ENCODE results near the gene TBC1D17.

Gene TBC1D17

DNA sequence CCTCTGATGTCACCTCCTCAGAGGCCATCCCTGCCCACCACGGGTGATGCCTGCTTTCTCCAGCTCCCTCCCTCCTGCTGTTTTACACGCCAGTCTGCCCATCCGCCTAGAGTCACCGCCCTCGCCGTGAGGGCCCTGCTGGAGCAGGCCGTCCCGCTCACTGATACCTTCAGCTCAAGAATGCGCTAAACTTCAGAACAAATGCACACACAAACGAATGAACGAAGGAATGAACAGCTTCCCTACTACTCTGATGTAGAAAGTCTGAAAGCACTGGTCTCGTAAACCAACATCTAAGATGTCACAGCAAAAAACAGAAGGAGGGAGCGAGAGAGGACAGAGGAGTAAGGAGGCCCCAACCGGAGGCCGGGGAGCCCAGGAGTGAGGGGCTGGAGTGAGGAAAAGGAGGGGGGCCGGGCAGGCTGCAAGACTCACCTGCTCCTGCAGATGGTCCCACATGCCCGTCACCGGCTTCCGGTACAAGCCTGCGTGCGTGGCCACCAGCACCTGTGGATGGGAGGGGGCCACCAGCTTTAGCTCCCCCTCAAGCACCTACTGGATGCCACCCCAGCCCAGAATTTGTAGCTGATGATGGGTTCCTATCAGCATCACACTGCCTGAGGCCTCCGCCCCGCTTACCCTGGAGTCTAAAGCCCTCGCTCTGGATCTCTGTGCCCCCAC is 14.1 kb upstream of the TBC1D17 start:
- no peak overlapping the region for H3K9ac ChIP-seq (ENCODE audit: low read length)
- H3K4me3 ChIP-seq (ENCODE audit: low read length): no peak overlapping the region
- no peaks in the 10 kb centered on the region for H3K27me3 ChIP-seq (replicated peaks; ENCODE audit: insufficient read depth, low read length)
- H3K4me2 ChIP-seq (ENCODE audit: low read depth, low read length): no peak overlapping the region
- no peaks in the 10 kb centered on the region for H3K9me3 ChIP-seq (replicated peaks; ENCODE audit: insufficient read depth, low read length)
- no peak for DNase-seq
- H4K20me1 ChIP-seq (ENCODE audit: insufficient read depth, low read length): no peaks in the 10 kb centered on the region
- H3F3A ChIP-seq (ENCODE audit: insufficient read depth, low read length): peaks cover 19% of the 10 kb centered on the region
- TF ChIP-seq EZH2phosphoT487 (IDR thresholded peaks at IDR 0.05; ENCODE audit: low read length) (no peak), EZH2 (optimal IDR thresholded peaks at IDR 0.05; ENCODE audit: low read depth, low read length) (no peak)
- no peak overlapping the region for H3K27ac ChIP-seq (ENCODE audit: low read length)
- H3K9me2 ChIP-seq (replicated peaks; ENCODE audit: insufficient read depth, low read length): no peaks in the 10 kb centered on the region
- H2AFZ ChIP-seq (ENCODE audit: low read length): no peak overlapping the region
- peaks cover 7% of the 10 kb centered on the region for H3K36me3 ChIP-seq (replicated peaks; ENCODE audit: insufficient read depth, low read length)
- peaks cover 12% of the 10 kb centered on the region; the same call in 1 of the 2 replicates for H3K4me1 ChIP-seq (ENCODE audit: low read length)
- H3K79me2 ChIP-seq (ENCODE audit: low read length): peaks cover 41% of the 10 kb centered on the region

DNA sequence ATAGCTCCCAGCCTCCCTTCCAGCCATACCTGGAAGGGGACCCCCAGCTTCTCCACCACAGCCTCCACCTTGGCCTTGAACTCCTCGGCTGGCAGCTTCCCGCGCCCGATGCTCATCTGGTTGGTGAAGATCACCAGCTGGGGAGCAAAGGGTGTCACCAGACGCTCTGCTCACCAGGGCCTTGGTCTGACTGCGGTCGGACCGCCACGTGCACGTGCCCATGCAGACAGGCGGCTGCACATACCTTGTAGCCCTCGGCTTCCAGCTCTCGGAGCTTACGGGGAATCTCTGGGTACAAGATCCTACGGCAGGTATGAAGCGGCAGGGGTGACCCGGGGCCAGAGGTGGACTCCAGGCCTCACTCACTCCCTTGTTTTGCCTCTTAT is 13.6 kb upstream of the TBC1D17 start:
- no peak for DNase-seq
- H3K79me2 ChIP-seq (ENCODE audit: low read length): peaks cover 41% of the 10 kb centered on the region
- H3K36me3 ChIP-seq (replicated peaks; ENCODE audit: insufficient read depth, low read length): peaks cover 7% of the 10 kb centered on the region
- H3K4me3 ChIP-seq (ENCODE audit: low read length): no peak overlapping the region
- H3K9ac ChIP-seq (ENCODE audit: low read length): no peak overlapping the region
- H3K27ac ChIP-seq (ENCODE audit: low read length): no peak overlapping the region
- no peaks in the 10 kb centered on the region for H3K27me3 ChIP-seq (replicated peaks; ENCODE audit: insufficient read depth, low read length)
- H3K9me3 ChIP-seq (replicated peaks; ENCODE audit: insufficient read depth, low read length): no peaks in the 10 kb centered on the region
- no peaks in the 10 kb centered on the region for H4K20me1 ChIP-seq (ENCODE audit: insufficient read depth, low read length)
- H3K4me2 ChIP-seq (ENCODE audit: low read depth, low read length): no peak overlapping the region
- H2AFZ ChIP-seq (ENCODE audit: low read length): no peak overlapping the region
- peaks cover 16% of the 10 kb centered on the region for H3K4me1 ChIP-seq (ENCODE audit: low read length)
- no peak for TF ChIP-seq EZH2 (optimal IDR thresholded peaks at IDR 0.05; ENCODE audit: low read depth, low read length)
- no peak for TF ChIP-seq EZH2phosphoT487 (IDR thresholded peaks at IDR 0.05; ENCODE audit: low read length)
- TF ChIP-seq, protein P1, sequence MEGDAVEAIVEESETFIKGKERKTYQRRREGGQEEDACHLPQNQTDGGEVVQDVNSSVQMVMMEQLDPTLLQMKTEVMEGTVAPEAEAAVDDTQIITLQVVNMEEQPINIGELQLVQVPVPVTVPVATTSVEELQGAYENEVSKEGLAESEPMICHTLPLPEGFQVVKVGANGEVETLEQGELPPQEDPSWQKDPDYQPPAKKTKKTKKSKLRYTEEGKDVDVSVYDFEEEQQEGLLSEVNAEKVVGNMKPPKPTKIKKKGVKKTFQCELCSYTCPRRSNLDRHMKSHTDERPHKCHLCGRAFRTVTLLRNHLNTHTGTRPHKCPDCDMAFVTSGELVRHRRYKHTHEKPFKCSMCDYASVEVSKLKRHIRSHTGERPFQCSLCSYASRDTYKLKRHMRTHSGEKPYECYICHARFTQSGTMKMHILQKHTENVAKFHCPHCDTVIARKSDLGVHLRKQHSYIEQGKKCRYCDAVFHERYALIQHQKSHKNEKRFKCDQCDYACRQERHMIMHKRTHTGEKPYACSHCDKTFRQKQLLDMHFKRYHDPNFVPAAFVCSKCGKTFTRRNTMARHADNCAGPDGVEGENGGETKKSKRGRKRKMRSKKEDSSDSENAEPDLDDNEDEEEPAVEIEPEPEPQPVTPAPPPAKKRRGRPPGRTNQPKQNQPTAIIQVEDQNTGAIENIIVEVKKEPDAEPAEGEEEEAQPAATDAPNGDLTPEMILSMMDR (IDR thresholded peaks at IDR 0.05; ENCODE audit: low read length): no peak
- peaks cover 24% of the 10 kb centered on the region for H3F3A ChIP-seq (ENCODE audit: insufficient read depth, low read length)
- H3K9me2 ChIP-seq (replicated peaks; ENCODE audit: insufficient read depth, low read length): no peaks in the 10 kb centered on the region

DNA sequence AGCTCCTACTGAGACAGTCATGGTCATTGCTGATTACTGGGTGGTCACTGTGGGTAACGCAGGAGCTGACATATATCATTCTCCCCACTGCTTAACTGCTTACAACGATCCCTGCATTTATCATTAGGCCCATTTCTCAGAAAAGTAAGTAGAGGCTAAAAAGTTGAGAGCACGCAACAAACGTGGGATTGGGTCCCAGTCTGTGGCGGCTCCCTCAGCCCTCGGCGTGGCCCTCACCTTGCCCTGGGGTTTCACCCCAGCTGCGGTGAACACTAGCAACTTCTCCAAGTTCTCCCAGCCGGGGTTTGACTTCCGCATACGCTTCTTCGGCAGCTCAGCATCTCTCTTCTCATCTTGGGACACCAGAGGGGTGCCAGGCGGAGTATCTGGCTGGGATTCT is 12.6 kb upstream of the TBC1D17 start:
- Histone ChIP-seq H3K27ac (ENCODE audit: low read length) (no peak overlapping the region), H3K4me2 (ENCODE audit: low read depth, low read length) (no peak overlapping the region), H3F3A (ENCODE audit: insufficient read depth, low read length) (peaks cover 26% of the 10 kb centered on the region), H3K27me3 (replicated peaks; ENCODE audit: insufficient read depth, low read length) (no peaks in the 10 kb centered on the region), H3K9ac (ENCODE audit: low read length) (no peak overlapping the region), H3K4me3 (ENCODE audit: low read length) (no peak overlapping the region), H4K20me1 (ENCODE audit: insufficient read depth, low read length) (no peaks in the 10 kb centered on the region), H3K9me3 (replicated peaks; ENCODE audit: insufficient read depth, low read length) (no peaks in the 10 kb centered on the region), H3K79me2 (ENCODE audit: low read length) (peaks cover 41% of the 10 kb centered on the region), H2AFZ (ENCODE audit: low read length) (no peak overlapping the region), H3K9me2 (replicated peaks; ENCODE audit: insufficient read depth, low read length) (no peaks in the 10 kb centered on the region), H3K36me3 (replicated peaks; ENCODE audit: insufficient read depth, low read length) (peaks cover 7% of the 10 kb centered on the region), H3K4me1 (ENCODE audit: low read length) (peaks cover 18% of the 10 kb centered on the region)
- TF ChIP-seq EZH2 (optimal IDR thresholded peaks at IDR 0.05; ENCODE audit: low read depth, low read length) (no peak), EZH2phosphoT487 (IDR thresholded peaks at IDR 0.05; ENCODE audit: low read length) (no peak)
- TF ChIP-seq, protein P1 (IDR thresholded peaks at IDR 0.05; ENCODE audit: low read length): no peak
- DNase-seq: no peak

All from MM.1S (cell line).